HG03432 (cell line): Measurements from ENCODE around the gene S100A8.
"Not testable (repeated sequence)": the region's sequence is repeated elsewhere in the genome, so short reads cannot be mapped to it uniquely, and the experiment has no call there.

Source experiments
- ATAC-seq: cut with Tn5 transposase; IDR thresholded peaks from one replicate; pipeline ENCODE4 v1.9.1; 2021; ENCODE audit warnings: mild to moderate bottlenecking, moderate library complexity; ENCODE audit not compliant: unreplicated experiment

Gene S100A8

GRCh38 chr1:153417136-153417888 lies 26.4 kb upstream of the S100A8 start:
- ATAC-seq: no peak

DNA sequence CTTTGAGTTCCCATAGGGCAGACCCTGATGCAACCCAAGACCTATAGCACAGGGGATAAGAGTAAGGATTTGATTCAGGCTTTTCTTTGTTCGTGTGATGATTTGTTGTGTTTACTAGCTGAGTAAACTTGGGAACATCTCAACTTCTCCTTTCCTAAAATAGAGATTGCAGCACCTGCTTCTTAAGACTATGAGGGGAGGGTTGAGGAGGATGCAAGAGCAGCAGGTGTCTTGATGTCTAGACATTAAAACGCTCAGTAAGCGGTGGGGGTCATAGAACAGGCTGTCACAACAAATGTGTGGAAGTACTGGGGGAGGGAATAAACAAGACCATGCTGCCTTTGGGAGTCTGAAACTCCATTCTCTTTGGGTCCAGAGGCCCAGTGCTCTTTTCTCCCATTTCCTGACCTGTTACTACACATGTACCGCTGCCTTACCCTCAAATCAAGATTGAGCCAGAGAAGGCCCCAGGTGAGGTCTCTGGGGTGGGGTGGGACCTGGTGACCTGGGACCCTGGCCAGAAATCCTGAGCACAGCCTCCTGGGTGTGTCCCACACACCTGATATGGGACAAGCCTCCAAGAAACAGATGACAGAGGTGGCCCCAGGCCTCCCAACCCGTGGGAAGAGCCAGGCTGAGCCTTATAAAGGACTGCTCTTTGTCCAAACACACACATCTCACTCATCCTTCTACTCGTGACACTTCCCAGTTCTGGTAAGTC lies 25.1 kb upstream of the S100A8 start, which contains the start of gene S100A7A:
TSS of gene S100A7A (plus strand) at position 671 of the 721 bp plus-strand sequence. CDS start 1,563 bp downstream, outside the sequence.
- no peak for ATAC-seq

DNA sequence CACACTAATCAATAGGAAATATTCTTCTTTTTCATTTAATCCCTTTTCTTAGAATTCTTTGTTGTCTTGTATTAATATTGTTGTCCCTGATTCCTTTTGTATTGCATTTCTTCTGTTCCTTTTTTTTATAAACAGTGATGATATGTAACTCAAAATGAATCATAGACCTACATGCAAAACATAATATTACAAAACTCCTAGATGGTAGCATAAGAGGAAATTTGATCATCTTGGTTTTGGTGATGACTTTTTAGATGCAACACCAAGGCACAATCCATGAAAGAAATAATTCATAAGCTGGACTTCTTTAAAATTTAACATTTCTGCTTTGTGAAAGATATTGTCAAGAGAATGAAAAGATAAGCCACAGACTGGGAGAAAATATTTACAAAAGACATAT lies 23.1 kb upstream of the S100A8 start:
- ATAC-seq: not testable (repeated sequence)

GRCh38 chr1:153407274-153407673 lies 16.4 kb upstream of the S100A8 start:
- not testable (repeated sequence) for ATAC-seq

GRCh38 chr1:153405825-153406599 lies 15.1 kb upstream of the S100A8 start:
- not testable (repeated sequence) for ATAC-seq

DNA sequence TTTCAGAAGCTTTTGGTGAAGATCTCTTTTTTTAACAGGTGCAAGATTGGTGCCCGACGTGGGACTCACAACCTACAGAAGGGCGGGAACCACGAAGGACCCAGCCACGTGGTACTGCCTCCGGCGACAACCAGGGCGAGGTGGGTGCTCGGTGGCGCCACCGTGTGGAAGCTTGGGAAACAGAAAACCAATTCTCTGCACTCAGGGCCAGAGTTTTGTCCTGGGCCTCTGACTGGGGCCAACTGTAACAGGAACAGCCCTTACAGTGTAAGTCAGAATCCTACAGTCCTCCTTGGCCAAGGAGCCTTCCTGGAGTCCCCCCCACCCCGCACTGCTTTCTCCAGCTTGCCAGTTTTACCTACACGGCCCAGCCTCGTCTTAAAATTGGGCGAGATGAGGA lies 13.9 kb upstream of the S100A8 start:
- ATAC-seq: no peak

GRCh38 chr1:153404086-153404635 lies 13.3 kb upstream of the S100A8 start:
- ATAC-seq: no peak

- ATAC-seq: no peak
These were observed 12.7 kb upstream of the S100A8 start for GRCh38 chr1:153403421-153404085.

DNA sequence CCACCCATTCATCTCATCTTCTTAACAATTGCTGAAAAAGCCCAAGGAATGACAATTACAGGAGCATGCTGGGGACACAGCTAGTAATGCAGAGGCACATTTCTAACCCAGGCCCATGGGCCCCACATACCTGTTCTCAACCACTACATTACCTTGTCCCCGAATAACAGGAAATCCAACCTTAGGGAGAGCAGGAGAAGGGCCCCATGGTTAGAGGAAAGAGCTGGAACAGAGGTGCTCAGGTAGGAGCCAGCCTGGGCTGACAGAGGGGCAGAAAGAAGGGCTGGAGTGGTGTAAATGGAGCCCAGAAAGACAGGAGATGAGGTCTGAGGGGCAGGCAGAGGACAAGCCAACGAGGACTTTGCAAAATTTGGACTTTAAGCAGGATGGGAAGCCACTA lies 11.4 kb upstream of the S100A8 start:
- no peak for ATAC-seq

DNA sequence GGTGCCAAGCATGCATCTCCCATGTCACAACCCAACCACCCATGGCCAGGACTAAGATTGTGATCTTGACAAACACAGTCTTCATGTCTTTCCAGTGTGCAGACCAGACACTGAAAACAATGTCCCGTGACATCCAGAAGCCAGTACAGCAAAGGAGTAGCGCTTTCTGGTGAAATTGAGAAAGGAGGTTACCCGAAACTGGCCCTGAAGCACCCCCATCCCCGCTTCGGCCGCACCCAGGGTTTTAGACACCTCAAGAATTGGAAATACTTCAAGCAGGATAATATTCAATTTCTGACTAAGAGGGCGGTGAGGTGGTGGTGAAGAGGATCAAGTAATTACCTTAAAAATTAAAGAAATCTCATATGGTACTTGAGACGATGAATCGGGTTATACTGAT lies 10.6 kb upstream of the S100A8 start:
- ATAC-seq: no peak

DNA sequence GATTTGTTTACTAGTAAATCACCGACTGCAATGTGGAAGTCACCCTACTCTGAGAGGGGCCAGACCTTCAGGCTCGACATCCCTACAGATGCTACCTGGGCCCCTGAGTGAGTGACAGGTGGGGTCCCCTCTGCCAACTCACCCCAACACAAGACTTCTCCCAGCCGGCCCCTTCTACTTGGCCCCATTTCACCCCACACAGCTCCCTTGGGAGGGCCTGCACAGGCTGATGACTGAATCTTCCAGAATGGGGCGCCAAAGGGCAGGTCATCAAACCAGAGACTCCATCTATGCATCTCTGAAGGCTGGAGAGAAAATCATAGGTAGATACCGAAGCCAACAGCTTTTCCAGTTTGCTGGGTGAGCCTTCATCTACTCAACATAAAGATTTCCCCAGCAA lies 9.4 kb upstream of the S100A8 start:
- ATAC-seq: no peak

- ATAC-seq: no peak
These were observed 8.7 kb upstream of the S100A8 start for GRCh38 chr1:153399401-153400055.

- ATAC-seq: no peak
These were observed 7.2 kb upstream of the S100A8 start for GRCh38 chr1:153397924-153398651.

DNA sequence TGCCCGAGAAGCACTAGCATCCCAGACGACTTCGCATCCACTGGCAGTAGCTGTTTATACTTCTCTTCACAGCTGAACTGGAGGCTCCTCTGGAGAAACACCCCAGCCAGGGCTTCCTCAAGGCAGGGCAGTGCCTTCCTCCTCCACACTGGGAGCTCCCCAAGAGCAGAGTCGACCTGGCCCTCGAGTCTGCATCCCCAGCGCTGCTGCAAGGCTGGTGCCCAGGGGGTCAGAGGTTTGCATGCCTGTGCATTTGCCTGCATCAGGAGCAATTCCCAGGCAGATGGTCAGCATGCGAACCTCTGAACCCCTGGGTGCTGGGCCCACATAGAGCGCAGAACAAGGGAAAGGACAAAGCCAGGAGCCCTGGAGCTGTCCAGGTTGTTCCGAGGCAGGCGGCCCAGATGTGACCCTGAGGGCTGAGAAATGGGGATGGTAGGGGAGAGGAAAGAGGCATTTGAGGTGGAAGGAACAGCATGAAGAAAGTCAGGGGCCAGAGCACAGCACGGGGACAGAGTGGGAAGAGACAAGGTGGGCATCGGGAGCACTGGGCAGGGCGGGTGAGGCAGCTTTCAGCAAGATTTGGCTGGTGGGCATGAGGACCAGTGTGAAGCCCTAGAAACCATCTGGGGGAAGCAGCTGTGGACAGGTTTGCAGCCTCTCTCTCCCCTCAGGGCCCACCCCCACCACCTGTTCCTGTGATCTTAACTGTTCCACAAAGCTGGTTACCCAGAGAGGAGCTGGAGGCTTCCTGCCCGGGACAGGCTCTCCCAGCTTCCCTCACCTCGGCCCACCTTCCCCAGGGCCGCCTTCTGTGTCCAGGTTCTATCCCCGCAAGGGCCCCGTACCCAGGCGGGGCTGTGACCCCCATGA lies 6.4 kb upstream of the S100A8 start:
- ATAC-seq: no peak

- no peak for ATAC-seq
These were observed 5.6 kb upstream of the S100A8 start for GRCh38 chr1:153396461-153396860.

DNA sequence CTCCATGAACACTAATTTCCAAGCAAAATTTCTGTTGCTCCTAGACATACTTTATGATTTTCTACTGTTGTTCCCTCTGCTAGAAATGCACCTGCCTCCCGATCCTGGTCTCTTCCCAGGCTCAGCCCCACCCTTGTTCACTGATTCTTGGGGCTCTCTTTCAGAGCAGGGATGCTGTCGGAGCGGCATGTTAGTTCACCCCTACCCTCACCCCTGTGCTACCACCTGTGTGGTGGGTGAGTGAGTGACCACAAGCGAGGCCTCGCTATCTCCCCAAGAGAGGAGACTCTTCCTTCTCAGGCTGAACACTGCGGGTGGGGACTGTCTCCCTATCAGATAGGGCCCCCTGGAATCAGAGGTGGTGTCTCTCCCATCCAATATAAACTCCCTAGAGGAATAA lies 4.9 kb upstream of the S100A8 start:
- ATAC-seq: no peak

GRCh38 chr1:153395136-153395685 lies 4.3 kb upstream of the S100A8 start:
- no peak for ATAC-seq

DNA sequence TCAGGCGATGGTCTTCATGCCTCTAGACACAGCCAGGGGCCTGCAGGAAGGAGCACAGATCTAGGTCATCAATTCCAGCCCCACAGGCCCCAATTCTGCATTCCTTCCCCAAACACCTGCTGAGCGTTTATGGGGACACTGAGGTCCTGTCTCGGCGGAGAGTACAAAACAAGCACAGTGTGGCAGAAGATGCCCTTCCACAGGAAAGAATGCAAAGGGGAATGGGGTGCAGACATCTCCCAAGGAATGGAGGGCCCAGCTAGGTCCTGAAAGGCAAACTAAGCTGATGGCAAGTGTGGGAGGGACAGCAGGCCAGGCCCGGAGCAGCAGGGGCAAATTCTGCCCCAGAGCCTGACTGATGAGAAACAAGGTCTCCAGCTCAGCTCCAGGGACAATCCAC lies 3.5 kb upstream of the S100A8 start:
- no peak for ATAC-seq
